AG04449 (cell line): ENCODE measurements around the gene RASA4B.

ENCODE experiments used
- CTCF ChIA-PET: fragments of 350-600 bp; formaldehyde crosslinking; extraction: SDS; loops from one replicate; lab custom pipeline; 2021; ENCODE audit warnings: antibody characterized with exemption; lab: Yijun Ruan, JAX
- POLR2A ChIA-PET: fragments of 400-600, 350-600 bp; formaldehyde crosslinking; extraction: SDS; loops from one replicate; lab custom pipeline; 2020; ENCODE audit warnings: antibody characterized with exemption, inconsistent platforms; lab: Yijun Ruan, JAX
- DNase-seq: peaks from one replicate; pipeline ENCODE4 v3.0.0-alpha.2; 2010; ENCODE audit warnings: low read depth, low spot score
- H3K4me3 ChIP-seq: 2 replicates; pipeline ENCODE4 v1.5.1; 2011; ENCODE audit warnings: low read depth, mild to moderate bottlenecking, control low read depth, low read length
- CTCF ChIP-seq: IDR thresholded peaks from one replicate; pipeline ENCODE4 v1.5.1; 2011; ENCODE audit warnings: mild to moderate bottlenecking, moderate library complexity, low read length, control low read depth, inconsistent platforms; ENCODE audit not compliant: insufficient read depth; ENCODE audit errors: missing control alignments

The RASA4B gene

GRCh38 chr7:102468478-102469350, 48.9 kb downstream of the RASA4B start:
- DNase-seq, result no peak
- ChIA-PET CTCF (interaction anchor here (1.0 to 5.0 kb wide), 2 partner anchors 13 to 64 kb away, joined by 3 to 25 read pairs; no protein-coding TSS in a partner anchor), POLR2A (no interaction called here)
- no peak for TF ChIP-seq CTCF
- H3K4me3 ChIP-seq, result no peak overlapping the region

- DNase-seq, result no peak
- no peak for TF ChIP-seq CTCF
- H3K4me3 ChIP-seq, result no peak overlapping the region
- CTCF ChIA-PET, result interaction anchor here (0.8 to 5.0 kb wide), 6 partner anchors 12 to 187 kb away, joined by 3 to 25 read pairs (median 3); no protein-coding TSS in a partner anchor
- POLR2A ChIA-PET, result no interaction called here
Observed at GRCh38 chr7:102467581-102468477, 49.7 kb downstream of the RASA4B start.

- CTCF ChIA-PET, result interaction anchor here (0.6 to 5.0 kb wide), 7 partner anchors 11 to 188 kb away, joined by 3 to 25 read pairs (median 3); no protein-coding TSS in a partner anchor
- no peak for DNase-seq
- H3K4me3 ChIP-seq, result peak overlapping the region; percentile 99
- POLR2A ChIA-PET, result no interaction called here
- no peak for TF ChIP-seq CTCF
Observed at GRCh38 chr7:102466097-102466496, 51.5 kb downstream of the RASA4B start.

DNA sequence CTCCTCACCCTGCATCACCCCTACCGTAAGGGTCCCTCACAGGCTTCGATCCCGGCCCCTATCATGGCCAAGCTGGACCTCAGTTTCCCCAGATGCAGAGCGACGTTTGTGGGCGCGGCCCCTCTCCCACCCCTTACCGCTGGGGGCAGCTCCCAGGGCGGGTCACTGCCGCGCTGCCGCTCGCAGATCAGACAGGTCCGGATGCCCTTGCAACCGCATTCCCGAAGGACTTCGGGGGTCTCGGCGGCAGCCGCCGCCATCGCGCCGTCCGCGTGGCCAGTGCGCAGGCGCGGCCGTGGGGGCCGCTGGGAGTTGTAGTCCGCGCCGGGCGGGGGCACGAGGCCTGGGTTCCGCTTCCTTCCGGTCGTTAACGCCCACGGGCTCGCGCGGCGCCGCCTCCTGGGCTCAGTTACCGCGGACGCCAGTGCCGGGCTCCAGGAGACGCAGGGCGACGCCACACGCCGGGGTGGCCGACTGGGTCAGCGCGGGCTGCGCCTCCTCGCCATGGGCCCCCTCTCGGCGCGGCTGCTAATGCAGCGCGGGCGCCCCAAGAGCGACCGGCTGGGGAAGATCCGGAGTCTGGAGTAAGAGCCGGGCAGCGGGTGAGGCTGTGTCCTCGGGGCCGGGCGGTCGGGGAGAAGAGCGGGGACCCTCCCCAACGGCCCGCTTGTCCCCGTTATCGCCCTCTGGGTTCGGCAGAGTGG, 52.8 kb downstream of the RASA4B start, which contains the start of the genes ALKBH4 and LRWD1:
Gene ALKBH4 (minus strand): TSS at position 287 of the 704 bp plus-strand sequence. CDS start 27 bp downstream, at position 260.
Gene LRWD1 (plus strand): TSS at position 408 of the 704 bp plus-strand sequence. CDS start 97 bp downstream, at position 505.
- DNase-seq, result no peak
- peak; percentile 19 for TF ChIP-seq CTCF
- ChIA-PET CTCF (interaction anchor here (0.8 to 5.0 kb wide), 11 partner anchors 8 to 187 kb away, joined by 3 to 25 read pairs (median 4); no protein-coding TSS in a partner anchor), POLR2A (interaction anchor here (0.6 to 0.9 kb wide), 3 partner anchors 9 to 31 kb away, joined by 3 to 5 read pairs (median 5); no protein-coding TSS in a partner anchor)
- H3K4me3 ChIP-seq, result peak within 1 kb of the TSS; percentile 99

DNA sequence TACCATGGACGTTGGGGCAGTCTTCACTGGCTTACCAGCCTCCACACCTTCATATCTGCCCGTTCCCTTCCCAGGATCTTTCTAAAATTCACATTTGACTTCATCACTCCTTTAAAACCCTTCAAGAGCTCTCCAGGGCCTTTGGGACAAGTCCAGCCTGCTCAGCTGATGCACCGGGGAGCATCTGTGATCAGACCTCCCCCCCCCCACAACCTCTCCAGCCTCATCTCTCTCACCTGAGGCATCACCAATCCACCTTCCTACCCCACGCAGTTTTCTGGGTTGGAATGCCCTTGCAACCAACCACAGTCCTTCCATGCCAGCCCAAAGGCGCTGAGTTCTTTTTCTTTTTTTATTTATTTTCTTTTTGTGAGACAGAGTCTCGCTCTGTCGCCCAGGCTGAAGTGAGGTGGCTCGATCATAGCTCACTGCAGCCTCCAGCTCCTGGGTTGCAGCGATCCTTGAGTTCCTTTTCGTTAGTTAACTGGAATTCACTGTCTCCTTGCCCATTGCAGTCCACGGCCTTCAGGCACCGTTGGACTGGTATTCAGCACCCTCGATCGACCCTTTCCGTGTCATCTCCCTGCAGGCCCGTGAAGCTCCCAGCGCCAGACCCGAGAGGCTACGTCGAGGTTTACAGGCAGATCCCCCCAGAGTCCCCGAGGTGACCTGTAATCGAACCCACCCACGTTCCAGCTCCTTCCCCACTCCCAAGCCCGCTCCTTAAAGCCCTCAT, 53.6 kb downstream of the RASA4B start:
- peak overlapping the region; percentile 99 for H3K4me3 ChIP-seq
- CTCF ChIA-PET, result interaction anchor here (0.8 to 5.0 kb wide), 9 partner anchors 8 to 73 kb away, joined by 3 to 25 read pairs (median 4); no protein-coding TSS in a partner anchor
- no peak for DNase-seq
- TF ChIP-seq CTCF, result no peak
- POLR2A ChIA-PET, result interaction anchor here (0.6 to 0.9 kb wide), 3 partner anchors 8 to 30 kb away, joined by 3 to 5 read pairs (median 5); no protein-coding TSS in a partner anchor
